T-helper 9 cell (primary cell): ENCODE measurements around the gene CELF1.
"Not testable (repeated sequence)": the region's sequence is repeated elsewhere in the genome, so short reads cannot be mapped to it uniquely, and the experiment has no call there.

Experiments
- DNase-seq: peaks from one replicate; pipeline ENCODE4 v3.0.0-alpha.2; 2020

Gene CELF1

DNA sequence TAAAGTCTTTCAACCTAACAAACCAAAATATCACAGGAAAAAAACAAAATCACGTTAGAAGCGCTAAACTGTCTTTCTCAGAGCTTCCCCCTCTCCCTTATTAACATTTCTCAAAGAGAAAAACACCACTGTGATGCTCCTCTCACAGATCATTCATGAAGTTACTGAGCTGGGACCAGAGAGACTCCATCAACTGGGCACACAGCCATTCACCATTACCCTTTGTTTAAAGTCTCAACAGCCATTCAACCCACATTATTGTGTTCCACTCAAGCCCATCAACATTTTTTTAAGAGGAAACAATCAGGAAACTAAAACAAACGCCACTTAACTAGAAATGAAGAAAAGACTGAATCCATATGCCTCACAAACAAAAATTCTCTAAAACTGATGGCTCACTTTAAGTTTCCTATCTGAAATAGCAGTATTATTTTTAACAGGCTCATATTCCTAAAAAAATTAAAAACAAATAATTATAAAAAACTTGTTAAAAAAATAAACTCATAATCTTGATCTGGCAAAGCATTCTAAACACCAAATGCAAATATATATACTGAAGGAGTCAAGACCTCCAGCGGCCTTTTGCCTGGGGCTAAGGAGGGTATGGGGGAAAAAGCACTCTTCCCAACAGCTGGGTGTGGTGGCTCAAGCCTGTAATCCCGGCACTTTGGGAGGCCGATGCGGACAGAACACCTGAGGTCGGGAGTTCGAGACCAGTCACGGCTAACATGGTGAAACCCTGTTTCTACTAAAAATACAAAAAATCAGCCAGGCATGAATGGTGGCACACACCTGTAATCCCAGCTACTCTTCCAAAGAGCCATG, 14.0 kb downstream of the CELF1 start:
- DNase-seq, result no peak

DNA sequence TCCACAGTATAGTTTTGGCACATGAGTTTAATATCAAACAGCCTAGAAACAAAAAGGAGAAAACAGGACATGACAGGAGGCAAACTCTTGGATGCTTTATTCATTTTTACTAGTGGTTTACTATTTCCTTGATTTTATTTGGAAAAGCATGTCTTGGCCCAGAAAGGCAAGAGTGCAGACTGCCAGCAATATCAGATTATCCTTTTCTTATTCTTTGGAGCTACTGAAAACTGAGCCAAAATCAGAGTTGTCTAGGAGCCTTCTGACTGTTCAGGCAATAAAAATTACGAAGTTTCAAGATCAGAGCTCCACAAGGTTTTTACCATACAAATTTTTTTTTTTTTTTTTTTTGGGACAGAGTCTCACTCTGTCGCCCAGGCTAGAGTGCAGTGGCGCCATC, 16.0 kb downstream of the CELF1 start:
- no peak for DNase-seq

DNA sequence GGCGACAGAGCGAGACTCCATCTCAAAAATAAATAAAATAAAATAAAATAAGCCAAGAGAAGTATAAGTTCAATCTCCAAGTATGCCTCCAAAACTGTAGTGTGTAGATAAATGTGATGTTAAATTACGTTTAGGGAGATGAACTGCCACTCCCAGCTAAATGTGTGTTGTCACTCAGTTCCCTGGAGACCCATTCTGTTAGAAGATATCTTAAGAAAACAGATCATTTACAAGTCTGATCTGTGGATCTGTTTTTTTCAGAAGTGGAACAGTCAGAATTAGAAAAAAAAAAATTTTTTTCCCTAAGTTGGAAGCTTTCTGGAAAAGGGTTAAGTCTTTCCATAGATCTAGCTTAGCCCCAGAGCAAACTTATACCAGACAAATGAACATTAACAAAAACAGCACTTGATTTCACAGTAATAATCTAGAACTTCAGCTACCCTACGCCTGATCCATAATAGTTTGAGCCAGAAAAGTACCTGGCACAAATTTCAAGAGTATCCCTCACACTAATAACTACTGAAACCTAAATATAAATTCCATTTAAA, 18.2 kb downstream of the CELF1 start:
- DNase-seq, result no peak

DNA sequence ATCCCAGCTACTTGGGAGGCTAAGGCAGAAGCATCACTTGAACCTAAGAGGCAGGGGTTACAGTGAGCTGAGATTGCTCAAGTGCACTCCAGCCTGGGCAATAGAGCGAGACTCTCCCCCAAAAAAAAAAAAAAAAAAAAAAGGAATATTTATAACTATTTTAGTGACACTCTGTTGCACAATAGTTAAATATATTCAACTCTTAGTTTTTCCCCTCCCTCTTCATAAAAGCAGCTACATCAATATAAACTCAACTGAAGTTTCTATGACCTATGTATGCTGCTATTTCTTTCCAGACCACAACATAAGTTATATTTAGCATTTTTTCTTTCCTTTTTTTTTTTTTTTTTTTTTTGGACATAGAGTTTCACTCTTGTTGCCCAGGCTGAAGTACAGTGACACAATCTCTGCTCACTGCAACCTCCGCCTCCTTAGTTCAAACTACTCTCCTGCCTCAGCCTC, 19.2 kb downstream of the CELF1 start:
- no peak for DNase-seq

DNA sequence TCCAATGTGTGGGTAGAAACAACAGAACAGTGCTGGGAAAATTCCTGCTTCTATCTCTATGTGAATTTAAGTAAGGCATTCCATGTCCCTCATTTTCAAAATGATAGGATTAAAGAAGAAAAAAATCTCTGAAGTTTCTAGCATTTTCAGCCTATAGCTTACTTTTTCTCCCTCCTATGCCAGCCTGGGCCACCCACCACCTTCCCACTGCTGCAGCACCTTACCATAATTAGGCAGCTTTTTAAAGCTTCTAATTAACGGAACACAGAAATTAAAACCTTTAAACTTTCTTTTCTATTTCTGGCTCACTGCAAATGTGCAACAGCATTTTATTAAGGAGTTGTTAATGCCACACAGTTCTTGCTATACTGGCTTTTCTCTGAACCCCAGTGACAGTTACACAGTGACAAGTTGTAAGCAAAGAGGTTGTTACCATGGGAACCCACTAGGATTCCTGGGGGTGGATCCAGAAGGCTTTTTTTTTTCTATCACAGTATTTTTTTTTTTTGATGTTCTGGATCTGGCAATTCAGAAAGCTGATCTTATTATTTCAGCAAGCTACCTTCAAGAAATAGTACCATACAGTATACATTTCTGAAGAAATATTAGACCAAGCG, 20.2 kb downstream of the CELF1 start:
- no peak for DNase-seq

DNA sequence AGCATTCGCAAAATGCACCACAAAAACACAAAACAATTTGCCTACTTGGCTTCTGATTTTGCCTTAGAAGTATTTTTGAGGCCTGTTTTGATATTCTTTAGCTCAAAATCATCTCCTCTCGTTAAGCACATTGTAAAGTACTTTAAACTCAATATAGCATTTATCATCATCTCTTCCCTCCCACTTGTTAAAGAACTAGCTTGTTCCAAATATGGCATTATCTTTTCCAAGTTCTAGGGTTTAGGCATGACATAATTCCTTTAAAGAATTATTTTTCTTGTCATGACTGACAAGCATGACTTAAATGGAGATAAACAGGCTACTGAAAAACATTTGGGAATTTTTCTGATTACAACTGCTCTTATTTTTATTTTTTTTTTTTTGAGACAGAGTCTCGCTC, 21.3 kb downstream of the CELF1 start:
- no peak for DNase-seq

- DNase-seq, result not testable (repeated sequence)
Observed at GRCh38 chr11:47530721-47531120, 22.2 kb downstream of the CELF1 start.

GRCh38 chr11:47529951-47530350, 23.0 kb downstream of the CELF1 start:
- DNase-seq, result no peak

DNA sequence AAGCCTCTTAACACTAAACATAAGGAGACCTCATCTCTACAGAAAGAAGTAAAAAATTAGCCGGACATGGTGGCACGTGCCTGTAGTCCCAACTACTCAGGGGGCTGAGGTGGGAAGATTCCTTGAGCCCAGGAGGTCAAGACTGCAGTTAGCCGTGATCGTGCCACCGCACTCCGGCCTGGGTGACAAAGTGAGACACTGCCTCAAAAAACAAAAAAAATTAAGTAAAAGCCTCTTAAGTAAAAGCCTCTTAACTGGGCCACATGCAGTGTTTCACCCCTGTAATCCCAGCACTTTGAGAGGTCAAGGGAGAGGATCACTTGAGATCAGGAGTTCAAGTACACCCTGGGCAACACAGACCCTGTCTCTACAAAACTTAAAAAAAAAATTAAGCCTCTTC, 25.7 kb downstream of the CELF1 start:
- DNase-seq, result no peak

DNA sequence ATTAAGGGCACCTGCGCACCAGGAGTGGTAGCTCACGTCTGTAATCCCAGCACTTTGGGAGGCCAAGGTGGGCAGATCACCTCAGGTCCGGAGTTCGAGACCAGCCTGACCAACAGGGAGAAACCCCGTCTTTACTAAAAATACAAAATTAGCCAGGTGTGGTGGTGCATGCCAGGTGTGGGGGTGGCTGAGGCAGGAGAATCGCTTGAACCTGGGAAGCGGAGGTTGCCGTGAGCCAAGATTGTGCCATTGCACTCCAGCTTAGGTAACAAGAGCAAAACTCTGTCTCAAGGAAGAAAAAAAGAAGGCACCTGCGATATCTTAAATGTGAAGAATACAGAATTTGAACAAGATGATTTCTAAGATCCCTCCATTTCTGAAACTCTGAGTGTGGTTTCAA, 26.9 kb downstream of the CELF1 start:
- DNase-seq, result not testable (repeated sequence)

GRCh38 chr11:47524291-47524874, 28.5 kb downstream of the CELF1 start:
- DNase-seq, result no peak

- peak; percentile 14 for DNase-seq
Observed at GRCh38 chr11:47523490-47524225, 29.3 kb downstream of the CELF1 start.

DNA sequence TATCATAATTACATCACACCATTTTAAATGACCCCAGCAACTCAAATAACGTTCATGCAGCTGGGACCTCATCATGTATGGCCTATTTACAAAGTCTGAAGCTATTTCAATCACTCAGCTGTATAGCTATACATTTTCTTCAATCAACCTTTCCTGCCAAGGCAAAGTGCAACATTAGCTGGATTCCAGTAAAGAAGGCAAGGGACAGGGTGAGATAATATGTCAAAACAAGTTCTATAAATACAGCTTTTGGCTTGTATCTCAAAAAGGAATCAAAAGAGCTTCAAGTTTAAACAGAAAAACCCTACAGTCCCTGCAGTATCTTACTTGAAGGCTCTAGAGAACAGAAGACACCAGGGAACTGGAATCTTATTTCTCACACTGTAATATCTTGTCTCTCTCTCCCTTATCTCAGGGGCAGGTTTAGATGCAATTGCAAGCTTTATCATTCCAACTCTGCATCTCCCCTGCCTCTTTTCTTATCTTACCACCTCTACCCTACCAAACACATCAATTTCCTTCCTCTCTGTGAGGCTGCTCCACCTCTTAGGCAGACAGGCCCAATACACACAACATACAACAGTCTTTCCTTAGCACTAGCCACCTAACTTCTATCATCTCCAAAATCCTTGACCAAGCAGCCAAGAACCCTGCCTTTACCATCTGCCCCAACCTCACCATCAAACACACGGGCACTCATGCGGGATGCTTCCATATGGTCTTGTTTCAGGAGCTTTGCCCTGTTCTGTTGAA, 34.5 kb downstream of the CELF1 start:
- no peak for DNase-seq

DNA sequence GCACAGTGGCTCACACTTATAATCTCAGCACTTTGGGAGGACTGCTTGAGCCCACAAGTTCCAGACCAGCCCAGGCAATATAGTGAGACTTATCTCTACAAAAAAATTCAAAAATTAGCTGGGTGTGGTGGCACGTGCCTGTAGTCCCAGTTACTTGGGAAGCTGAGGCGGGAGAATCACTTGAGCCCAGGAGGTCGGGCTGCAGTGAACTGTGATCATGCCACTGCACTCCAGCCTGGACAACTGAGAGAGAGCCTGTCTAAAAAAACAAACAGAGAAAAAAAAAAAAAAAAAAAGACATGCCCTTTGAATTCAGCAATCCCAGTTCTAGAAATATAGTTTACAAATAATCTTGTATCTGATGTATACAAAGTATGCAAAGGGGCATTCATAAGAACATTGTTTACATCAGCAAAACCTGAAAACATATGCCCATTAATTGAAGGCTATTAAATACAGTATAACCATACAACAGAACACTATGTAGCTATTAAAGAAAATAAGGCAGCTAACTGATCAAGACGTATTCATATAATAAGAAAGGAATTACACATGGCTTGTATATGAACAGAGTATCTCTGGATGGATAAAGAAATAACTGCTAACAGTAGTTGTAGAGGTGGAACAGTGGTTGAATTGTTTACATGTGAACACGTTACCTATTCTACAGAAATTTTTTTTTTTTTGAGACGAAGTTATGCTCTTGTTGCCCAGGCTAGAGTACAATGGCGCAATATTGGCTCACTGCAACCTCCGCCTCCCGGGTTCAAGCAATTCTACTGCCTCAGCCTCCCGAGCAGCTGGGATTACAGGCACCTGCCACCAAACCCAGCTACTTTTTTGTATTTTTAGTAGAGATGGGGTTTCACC, 35.7 kb downstream of the CELF1 start:
- DNase-seq, result no peak

- no peak for DNase-seq
Observed at GRCh38 chr11:47516155-47516554, 36.8 kb downstream of the CELF1 start.

- DNase-seq, result no peak
Observed at GRCh38 chr11:47514825-47515647, 37.9 kb downstream of the CELF1 start.

DNA sequence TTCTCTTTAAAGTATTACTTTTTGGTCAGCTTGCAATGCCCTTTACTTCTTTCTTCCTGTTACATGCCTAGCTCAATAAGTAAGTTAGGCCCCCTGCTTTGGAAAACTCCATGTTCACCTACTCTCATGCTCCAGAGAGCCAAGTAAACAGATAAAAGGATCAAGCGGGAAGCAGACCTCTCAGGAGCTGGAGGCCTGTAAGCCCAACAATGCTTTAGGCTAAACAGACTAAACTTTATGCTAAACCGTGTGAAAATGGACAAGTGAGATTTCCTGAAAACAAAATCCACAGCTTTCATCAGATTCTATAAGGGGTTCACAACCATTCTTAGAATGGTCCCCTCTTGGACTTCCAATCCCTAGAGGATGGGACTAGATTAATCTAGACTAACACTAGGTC, 40.2 kb downstream of the CELF1 start:
- DNase-seq, result no peak

- DNase-seq, result no peak
Observed at GRCh38 chr11:47511917-47512316, 41.0 kb downstream of the CELF1 start.

DNA sequence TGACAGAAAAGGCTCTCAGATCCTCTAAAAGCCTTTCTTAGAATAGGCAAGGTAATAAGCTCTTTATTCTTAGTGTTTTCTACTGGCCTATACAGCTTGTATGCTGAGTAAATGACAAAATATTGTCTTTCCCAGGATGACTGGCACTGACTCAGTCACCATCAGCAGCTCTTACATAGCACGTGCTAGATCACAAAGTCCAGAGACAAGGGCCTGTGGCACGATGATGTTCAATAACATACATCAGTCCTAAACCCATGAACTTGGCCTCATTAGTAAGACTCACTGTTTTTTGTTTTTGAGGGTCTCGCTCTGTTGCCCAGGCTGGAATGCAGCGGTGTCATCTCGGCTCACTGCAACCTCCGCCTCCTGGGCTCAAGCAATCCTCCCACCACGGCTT, 42.7 kb downstream of the CELF1 start:
- DNase-seq, result no peak

GRCh38 chr11:47509077-47509536, 43.8 kb downstream of the CELF1 start:
- DNase-seq, result no peak
